Kidney (tissue), 14 donors: ENCODE measurements around the gene SLC1A7. TPM values are rescaled to one million over a fixed set of nuclear protein-coding genes. Genes with fewer than 3 reads are reported as not detected.
"Not testable (repeated sequence)": the region's sequence is repeated elsewhere in the genome, so short reads cannot be mapped to it uniquely, and the experiment has no call there.

Source experiments
- DNase-seq, 5 donors: peaks; one replicate each; pipeline ENCODE4 v3.0.0-alpha.2; 2013 to 2020
- FAIRE-seq: peaks from 2 replicates; lab custom pipeline; 2012; peaks lifted over from hg19 to GRCh38; lab: Jason Lieb, UNC
- H3K27ac ChIP-seq, 2 donors: one replicate each; pipeline ENCODE4 v1.7.0; 2013; ENCODE audit warnings: low read depth in 2 of 2, low read length in 2 of 2, inconsistent platforms in 1 of 2
- H3K27me3 ChIP-seq: one replicate; pipeline ENCODE4 v1.7.1; 2013; ENCODE audit warnings: low read length, inconsistent platforms; ENCODE audit not compliant: control insufficient read depth, insufficient read depth
- H3K36me3 ChIP-seq, 3 donors: one replicate each; pipeline versions ENCODE4 v1.7.0 to v1.7.1; 2013; ENCODE audit warnings: low read length in 3 of 3, control low read depth in 1 of 3, inconsistent platforms in 1 of 3; ENCODE audit not compliant: insufficient read depth in 3 of 3, control insufficient read depth in 2 of 3
- H3K4me1 ChIP-seq, 3 donors: one replicate each; pipeline versions ENCODE4 v1.7.0 to v1.7.1; 2013; ENCODE audit warnings: low read length in 3 of 3, inconsistent platforms in 1 of 3, low read depth in 1 of 3; ENCODE audit not compliant: control insufficient read depth in 2 of 3, insufficient read depth in 2 of 3
- H3K4me3 ChIP-seq, 3 donors: one replicate each; pipeline versions ENCODE4 v1.7.0 to v1.8.1; 2013; ENCODE audit warnings: low read length in 3 of 3, control low read depth in 1 of 3, inconsistent platforms in 1 of 3
- H3K9ac ChIP-seq, 3 donors: one replicate each; pipeline versions ENCODE4 v1.7.0 to v1.7.1; 2013; ENCODE audit warnings: low read length in 3 of 3, control low read depth in 1 of 3, inconsistent platforms in 1 of 3
- H3K9me3 ChIP-seq, 3 donors: one replicate each; pipeline versions ENCODE4 v1.7.0 to v1.7.1; 2013; ENCODE audit warnings: low read length in 3 of 3, control low read depth in 1 of 3, inconsistent platforms in 1 of 3; ENCODE audit not compliant: control insufficient read depth in 2 of 3, insufficient read depth in 1 of 3
- CTCF ChIP-seq: IDR thresholded peaks from 3 replicates; pipeline ENCODE4 v1.5.1; 2012; ENCODE audit warnings: mild to moderate bottlenecking, moderate library complexity, borderline replicate concordance; ENCODE audit not compliant: insufficient read depth; ENCODE audit errors: extremely low read depth
- intact Hi-C: fragments of 100-400 bp; cut with DNase I; formaldehyde crosslinking; loops from one replicate; pipeline ENCODE4 v1.11.1; 2022
- polyA plus RNA-seq: library from polyadenylated mRNA; stranded (reverse); fragments of 350-450 nt; fragmentation: Illumina TruSeq; extraction: RNeasy Lipid Tissue Mini Kit (QIAGEN cat#74804); gene quantifications from one replicate; pipeline ENCODE4 v1.2.3, GENCODE V29; 2014; ENCODE audit warnings: low read depth, low replicate concordance; ENCODE audit not compliant: insufficient read depth
- total RNA-seq: library from RNA; stranded (reverse); fragmentation: NEBNext Ultra II Directional; extraction: Animal tissue kit (Norgen Biotek cat#: 25700); gene quantifications from one replicate; pipeline ENCODE4 v1.2.1, GENCODE V29; 2021
- donor health status: control.
- donor health status: control.
- donor health status: control.
- donor health status: control.
- donor health status: control.
- donor health status: DM: yes; HTN: yes; CAD: no.
- donor health status: Normal renal cell carcinoma (clear cell type).

SLC1A7 gene
- total and polyA plus RNA-seq, 2 donors from 2014 or later: 1.0 TPM; not detected in 1

- no peaks in the 10 kb centered on the region for H3K36me3 ChIP-seq
- no peak for DNase-seq
- no peak for FAIRE-seq
- TF ChIP-seq CTCF: no peak
- H3K27me3 ChIP-seq: no peaks in the 10 kb centered on the region
- no peak overlapping the region for H3K27ac ChIP-seq
- H3K4me3 ChIP-seq: no peak overlapping the region
- H3K4me1 ChIP-seq: peaks cover 0 to 2% (median 2%) of the 10 kb centered on the region in 3 donors
- intact Hi-C loops: no loop called here
- no peak overlapping the region for H3K9ac ChIP-seq
- no peaks in the 10 kb centered on the region for H3K9me3 ChIP-seq
Observed at GRCh38 chr1:53188099-53188498, 45.7 kb upstream of the SLC1A7 start.

DNA sequence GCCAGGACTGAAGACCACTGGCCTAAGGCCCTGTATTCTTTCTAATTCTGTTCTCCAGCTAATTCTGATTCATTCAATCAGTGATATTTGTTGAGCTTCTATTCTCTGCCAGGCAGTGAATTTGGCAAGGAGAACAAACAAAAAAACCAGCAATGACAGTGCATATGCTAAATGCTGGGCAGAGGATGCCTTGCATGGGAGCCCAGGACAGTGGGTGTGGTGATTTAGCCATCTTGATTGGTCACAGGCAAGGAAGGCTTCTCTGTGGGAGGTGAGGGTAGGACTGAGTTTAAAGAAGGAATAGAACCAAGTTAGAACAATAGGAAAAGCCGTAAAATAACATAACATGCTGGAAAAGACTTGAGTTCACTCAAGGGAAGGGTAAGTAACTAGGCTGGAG lies 45.0 kb upstream of the SLC1A7 start:
- Histone ChIP-seq H3K4me3 (no peak overlapping the region), H3K9me3 (no peaks in the 10 kb centered on the region), H3K9ac (no peak overlapping the region), H3K36me3 (no peaks in the 10 kb centered on the region), H3K27me3 (no peaks in the 10 kb centered on the region), H3K4me1 (peaks cover 0 to 7% (median 4%) of the 10 kb centered on the region in 3 donors), H3K27ac (no peak overlapping the region)
- TF ChIP-seq CTCF: no peak
- FAIRE-seq (no peak), DNase-seq (no peak)
- intact Hi-C loops: no loop called here

DNA sequence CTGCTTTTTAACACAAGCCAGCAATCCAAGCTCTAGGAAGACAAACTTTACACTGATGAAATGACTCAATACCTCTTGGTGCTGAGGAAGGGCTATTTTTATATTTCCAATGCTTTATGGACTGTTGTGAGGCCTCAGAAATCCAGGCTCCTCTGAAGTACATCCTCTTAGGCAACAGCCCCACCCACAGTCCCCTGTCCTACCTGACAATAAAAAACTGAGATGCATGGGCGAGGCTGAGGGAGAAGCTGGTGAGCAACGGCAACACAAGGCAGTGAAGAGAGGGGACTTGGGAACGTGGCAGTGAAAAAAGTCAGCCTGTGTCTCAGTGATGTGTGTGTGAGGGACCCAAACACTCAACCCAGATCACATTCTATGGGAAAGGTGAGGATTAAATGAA lies 44.1 kb upstream of the SLC1A7 start:
- no peak overlapping the region for H3K9ac ChIP-seq
- peaks cover 0 to 7% (median 5%) of the 10 kb centered on the region in 3 donors for H3K4me1 ChIP-seq
- DNase-seq: no peak
- H3K4me3 ChIP-seq: no peak overlapping the region
- TF ChIP-seq CTCF: no peak
- intact Hi-C loops: no loop called here
- no peaks in the 10 kb centered on the region for H3K9me3 ChIP-seq
- H3K36me3 ChIP-seq: no peaks in the 10 kb centered on the region
- no peaks in the 10 kb centered on the region for H3K27me3 ChIP-seq
- FAIRE-seq: no peak
- H3K27ac ChIP-seq: no peak overlapping the region

GRCh38 chr1:53185955-53186297 lies 43.5 kb upstream of the SLC1A7 start:
- H3K4me1 ChIP-seq, H3K4me3 ChIP-seq, H3K36me3 ChIP-seq, FAIRE-seq, H3K27me3 ChIP-seq, DNase-seq, H3K9me3 ChIP-seq, H3K9ac ChIP-seq, H3K27ac ChIP-seq, intact Hi-C loops: not testable (repeated sequence)
